NCI-H460 (cell line): Measurements from ENCODE around the gene SERF1B. TPM values are rescaled to one million over a fixed set of nuclear protein-coding genes. Genes with fewer than 3 reads are reported as not detected.
"Not testable (repeated sequence)": the region's sequence is repeated elsewhere in the genome, so short reads cannot be mapped to it uniquely, and the experiment has no call there.

Source experiments
- DNase-seq: peaks from one replicate; pipeline ENCODE4 v3.0.0-alpha.2; 2016; ENCODE audit warnings: low read depth; ENCODE audit errors: extremely low read depth
- polyA plus RNA-seq: library from polyadenylated mRNA; depleted of rRNA; stranded (reverse); fragments of >200 nt; gene quantifications from 2 replicates; pipeline ENCODE4 v1.2.3, GENCODE V29; 2014; cell fraction: nucleus; rRNA removed
- small RNA-seq, 2 experiments: library from RNA; depleted of rRNA; stranded (forward); fragments of <200 nt; gene quantifications; one replicate each; pipeline ENCODE3, GENCODE V24; 2014
- total RNA-seq: library from RNA; depleted of rRNA; stranded (reverse); fragments of >200 nt; shearing (Covaris generic); gene quantifications from 2 replicates; pipeline ENCODE4 v1.2.3, GENCODE V29; 2014; rRNA removed

Gene SERF1B
- 78.2 and 87.6 TPM in 2 replicates for total RNA-seq
- polyA plus RNA-seq = 38.0 and 72.6 TPM in 2 replicates

DNA sequence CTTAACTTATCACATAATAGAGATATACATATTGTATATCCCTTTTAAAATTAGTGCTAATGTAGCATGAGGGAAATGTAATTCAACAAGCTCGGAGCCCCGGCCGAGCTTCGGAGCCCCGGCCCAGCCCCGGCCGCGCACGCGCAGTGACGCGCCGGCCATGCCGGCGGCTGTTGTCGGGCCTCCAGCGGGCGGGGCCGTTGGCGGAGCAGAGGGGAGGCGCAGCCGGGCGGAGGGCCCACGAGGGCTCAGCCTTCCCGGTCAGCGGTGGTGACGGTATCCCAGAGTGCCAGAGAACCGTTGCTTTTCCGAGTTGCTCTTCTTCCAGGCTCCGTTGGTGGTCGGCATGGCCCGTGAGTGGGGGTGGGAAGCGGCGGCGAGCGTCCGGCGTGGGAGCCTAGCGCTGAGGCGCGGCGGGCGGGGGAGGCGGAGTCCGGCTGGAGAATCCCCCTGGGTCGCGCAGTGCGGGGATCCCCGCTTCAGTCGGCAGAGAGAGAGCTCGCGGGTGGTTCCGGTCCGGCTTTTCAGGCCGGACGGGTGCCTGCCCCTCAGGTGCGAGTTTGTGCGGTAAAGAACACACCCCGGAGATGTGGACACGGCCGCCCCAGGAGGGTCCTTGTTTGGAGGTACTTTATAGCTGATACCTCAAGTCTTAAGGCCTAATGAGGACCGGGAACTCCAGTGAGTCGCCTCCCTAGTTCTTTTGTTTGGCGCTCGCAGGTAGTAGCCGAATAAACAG lies at the start of gene SERF1B:
SERF1B (plus strand) TSS at position 146 of the 739 bp plus-strand sequence; CDS start at position 347, 201 bp downstream.
- not testable (repeated sequence) for DNase-seq

DNA sequence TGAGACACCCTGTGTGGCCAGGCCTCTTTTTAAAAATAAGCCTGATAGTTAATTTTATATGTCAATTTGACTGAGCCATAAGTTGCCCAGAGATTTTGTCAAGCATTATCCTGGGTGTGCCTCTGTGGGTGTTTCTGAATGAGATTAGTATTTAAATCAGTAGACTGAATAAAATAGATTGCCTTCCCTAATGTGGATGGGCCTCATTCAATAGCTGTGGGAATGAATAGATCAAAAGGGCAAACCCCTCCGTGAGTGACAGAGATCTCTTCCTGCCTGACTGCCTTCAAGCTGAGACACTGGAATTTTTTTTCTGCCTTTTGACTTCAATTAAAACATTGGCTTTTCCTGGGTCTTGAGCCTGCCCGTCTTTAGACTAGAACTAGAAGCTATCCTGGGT lies 33.3 kb upstream of the SERF1B start:
- DNase-seq = not testable (repeated sequence)

DNA sequence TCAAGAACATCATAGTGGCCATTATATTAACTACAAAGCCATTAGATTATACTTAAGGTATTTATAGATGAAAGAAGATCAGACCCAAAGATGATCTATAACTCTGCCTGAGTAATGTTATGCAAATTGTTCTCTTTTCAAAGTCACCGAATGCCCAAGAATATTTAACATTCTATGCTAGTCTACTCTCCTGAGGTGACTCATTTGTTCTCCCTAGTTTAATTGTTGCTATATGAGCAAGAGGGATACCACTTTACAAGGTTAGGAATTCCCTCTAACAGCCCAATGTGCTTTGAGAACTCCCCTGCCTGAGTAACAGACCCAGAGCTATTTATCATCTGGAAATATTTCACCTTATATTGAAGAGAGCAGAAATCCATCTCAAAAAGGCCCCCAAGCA lies 29.5 kb upstream of the SERF1B start:
- DNase-seq = not testable (repeated sequence)

DNA sequence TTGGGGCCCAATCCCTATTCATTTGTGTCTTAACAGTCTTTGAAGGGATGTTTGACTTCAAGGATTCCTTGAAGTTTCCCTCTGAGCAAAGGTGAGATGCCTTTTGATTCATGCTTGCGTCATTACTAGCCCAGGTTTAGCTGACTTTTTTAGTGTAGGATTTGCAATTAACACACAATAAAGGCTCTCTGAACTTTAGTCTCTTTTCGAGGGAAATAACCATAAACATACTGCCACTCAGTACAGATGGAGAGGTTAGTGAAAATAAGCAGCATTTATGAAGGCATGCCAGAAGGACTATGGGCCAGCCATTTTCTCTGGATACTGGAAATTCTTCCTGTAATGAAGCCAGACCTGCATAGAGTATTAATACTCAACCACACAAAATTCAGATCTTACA lies 4.4 kb upstream of the SERF1B start:
- DNase-seq = not testable (repeated sequence)

DNA sequence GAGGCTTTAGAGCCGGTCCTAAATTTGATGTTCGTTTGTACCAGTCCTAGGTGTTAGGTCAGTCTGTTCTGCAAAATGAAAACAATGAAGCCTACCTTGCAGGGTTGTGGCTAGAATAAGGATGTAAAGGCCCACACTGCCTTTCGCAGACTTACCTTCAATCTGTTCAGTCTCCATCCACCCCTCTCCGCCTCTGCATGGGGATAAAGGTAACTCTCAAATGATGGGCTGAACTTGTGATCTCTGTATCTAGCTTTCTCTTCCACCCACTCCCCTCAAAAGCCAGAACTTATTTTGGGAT lies 744 bp downstream of the SERF1B start:
- DNase-seq = not testable (repeated sequence)

DNA sequence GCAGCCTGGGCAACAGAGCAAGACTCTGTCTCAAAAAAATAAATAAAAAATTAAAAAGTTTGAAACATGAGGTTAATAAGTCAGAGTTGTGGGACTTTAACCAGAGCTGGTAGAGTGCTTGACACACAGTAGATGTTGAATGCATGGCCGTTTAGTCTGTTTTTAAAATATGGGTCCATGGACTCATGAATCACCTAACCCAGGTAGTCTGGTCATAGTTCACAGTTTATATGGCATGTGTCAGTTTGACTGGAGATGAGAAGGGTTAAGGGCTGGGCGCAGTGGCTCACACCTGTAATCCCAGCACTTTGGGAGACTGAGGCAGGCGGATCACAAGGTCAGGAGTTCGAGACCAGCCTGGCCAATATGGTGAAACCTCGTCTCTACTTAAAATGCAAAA lies 6.2 kb downstream of the SERF1B start:
- DNase-seq = not testable (repeated sequence)

DNA sequence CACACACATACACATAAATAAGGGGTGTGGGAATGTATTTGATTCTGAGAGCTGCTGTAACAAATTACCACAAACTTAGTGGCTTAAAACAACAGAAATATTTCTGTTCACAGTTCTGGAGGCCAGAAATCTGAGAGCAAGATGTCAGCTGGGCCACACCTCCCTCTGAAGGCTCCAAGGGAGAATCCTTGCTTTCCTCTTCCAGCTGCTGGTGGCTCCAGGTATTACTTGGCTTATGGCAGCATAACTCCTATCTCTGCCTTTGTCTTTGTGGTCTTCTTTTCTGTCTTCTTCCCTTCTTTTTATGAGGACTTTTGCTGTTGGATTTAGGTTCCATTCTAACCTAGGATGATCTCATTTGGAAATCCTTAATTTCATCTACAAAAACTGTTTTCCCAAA lies 16.4 kb downstream of the SERF1B start:
- DNase-seq = not testable (repeated sequence)

DNA sequence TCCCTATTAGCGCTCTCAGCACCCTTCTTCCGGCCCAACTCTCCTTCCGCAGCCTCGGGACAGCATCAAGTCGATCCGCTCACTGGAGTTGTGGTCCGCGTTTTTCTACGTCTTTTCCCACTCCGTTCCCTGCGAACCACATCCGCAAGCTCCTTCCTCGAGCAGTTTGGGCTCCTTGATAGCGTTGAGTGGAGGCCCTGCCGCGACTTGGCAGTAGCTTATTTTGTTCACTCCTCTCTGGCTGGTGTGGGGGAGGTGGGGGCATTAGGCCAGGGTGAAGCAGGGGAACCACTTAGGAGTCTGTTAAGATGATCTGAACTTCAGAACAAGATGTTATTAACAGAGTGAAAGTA lies 24.7 kb downstream of the SERF1B start:
- not testable (repeated sequence) for DNase-seq

DNA sequence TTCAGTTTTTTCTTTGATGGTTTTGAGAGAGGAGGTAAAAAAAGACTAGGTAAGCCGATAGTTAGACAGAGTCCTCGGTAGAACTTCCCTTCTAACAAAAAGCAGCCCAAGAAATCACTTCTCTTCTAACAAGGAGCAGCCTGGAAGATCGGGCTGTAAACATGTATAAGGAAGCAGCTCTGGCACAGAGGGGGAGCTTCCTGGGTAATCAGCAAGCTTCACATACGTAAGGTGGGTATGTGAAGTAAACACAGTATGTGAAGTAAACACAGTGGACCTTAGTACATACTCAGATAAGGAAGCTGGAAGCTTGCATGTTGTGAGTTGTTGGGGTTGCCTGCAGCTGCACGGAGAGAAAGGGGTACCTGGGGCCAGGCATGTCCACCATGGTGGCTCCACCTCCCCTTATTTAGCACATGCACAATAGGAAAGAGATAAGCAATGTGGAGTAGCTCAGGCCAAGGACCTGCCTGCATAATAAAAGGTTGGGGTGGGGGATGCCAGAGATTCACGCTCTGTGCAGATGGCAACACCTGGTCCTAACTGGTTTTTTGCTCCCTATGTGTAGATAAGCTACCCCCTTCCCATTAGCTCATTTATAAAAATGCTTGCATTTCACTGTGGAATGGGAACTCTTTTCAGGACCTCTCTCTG lies 31.4 kb downstream of the SERF1B start:
- not testable (repeated sequence) for DNase-seq

DNA sequence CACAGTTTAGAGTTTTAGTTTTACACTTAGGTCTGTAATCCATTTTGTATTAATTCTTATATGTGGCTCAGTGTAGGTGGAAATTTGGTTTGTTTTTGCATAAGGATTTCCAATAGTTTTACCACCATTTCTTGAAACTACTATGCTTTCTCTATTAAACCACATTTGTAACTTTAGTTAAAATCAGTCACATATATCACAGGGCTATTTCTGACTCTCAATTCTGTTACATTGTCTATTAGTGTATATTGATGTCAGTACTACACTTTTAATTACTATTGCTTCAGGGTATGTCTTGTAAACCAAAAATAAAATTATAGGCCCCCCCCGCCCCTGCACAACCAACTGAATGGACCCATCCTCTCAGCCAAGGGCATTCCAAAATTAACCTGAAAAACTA lies 32.1 kb downstream of the SERF1B start:
- not testable (repeated sequence) for DNase-seq

DNA sequence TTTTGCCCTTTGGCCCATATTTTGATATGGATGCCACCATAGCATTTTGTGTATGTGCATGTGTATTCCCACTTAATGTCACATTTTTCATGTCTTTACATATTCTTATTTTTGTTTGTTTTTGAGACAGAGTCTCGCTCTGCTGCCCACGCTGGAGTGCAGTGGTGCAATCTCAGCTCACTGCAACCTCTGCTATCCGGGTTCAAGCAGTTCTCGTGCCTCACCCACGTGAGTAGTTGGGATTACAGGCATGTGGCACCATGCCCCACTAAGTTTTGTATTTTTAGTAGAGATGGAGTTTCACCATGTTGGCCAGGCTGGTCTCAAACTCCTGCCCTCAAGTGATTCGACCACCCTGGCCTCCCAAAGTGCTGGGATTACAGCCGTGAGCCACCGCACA lies 52.6 kb downstream of the SERF1B start:
- DNase-seq = not testable (repeated sequence)

DNA sequence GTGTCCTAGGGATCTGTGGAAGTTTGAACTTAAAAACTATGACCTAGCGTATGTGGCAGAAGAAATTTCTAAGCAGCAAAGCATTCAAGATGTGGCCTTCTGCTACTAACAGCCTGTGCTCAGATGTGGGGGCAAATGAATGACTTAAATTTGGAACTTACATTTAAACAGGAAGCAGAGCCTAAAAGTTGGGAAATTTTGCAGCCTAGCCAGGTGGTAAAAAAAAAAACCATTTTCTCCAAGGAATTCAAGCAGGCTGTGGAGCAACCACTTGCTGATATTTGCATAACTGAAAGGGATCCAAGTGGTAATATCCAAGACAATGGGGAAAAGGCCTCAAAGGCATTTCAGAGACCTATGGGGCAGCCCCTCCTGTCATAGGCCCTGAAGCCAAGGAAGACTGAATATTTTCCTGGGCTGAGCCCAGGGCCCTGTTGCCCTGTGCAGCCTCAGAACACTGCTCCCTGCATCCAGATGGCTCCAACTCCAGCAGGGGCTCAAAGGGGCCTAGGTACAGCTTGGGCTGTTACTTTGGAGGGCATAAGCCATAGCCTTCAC lies 63.9 kb downstream of the SERF1B start:
- not testable (repeated sequence) for DNase-seq

DNA sequence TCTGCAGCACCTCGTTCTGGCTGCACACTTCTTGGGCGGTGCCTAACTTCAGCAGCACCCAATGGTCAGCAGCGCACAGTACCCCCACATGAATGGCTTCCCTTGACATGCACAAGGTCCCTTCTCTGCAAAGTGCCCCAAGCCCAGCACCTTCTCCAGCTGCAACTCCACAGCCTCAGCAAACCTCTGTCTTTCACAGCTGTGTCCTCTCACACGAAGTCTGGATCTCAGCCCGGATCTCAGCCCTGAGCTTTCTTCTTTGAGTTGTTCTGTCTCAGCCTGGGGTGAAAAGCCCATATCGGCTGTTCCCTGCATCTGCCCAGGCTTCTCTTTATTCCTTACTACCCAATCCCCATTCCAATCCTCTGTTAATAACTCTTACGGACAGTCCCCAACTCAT lies 66.7 kb downstream of the SERF1B start:
- not testable (repeated sequence) for DNase-seq

Small RNAs within 50 kb of the gene (small RNA-seq; reads per million reads assigned to genes)
- 0 reads per million in 2 experiments for gene CDH12P2

Other genes with a start within 250 kb of the SERF1B start
- gene SMN2, start 24.4 kb downstream of the SERF1B start, total RNA-seq = 102 and 122 TPM in 2 replicates